Fibroblast of skin of left biceps (primary cell): Measurements from ENCODE around the gene TAF8.

Experiments
- DNase-seq, 2 experiments: peaks; one replicate each; pipeline ENCODE4 v3.0.0-alpha.2; 2013; ENCODE audit warnings: low read depth in 2 of 2

The TAF8 gene

GRCh38 chr6:42099340-42100028 is 49.2 kb downstream of the TAF8 start:
- peak in 1 of 2 experiments; percentile 21 for DNase-seq

GRCh38 chr6:42100029-42100901 is 49.9 kb downstream of the TAF8 start:
- DNase-seq: peak; percentile 23 to 32

GRCh38 chr6:42101186-42101657 is 50.9 kb downstream of the TAF8 start:
- no peak for DNase-seq

- DNase-seq: no peak
Measured at GRCh38 chr6:42103216-42103615, 52.9 kb downstream of the TAF8 start.

GRCh38 chr6:42103753-42104094 is 53.4 kb downstream of the TAF8 start:
- no peak for DNase-seq

GRCh38 chr6:42104095-42104803 is 53.9 kb downstream of the TAF8 start:
- no peak for DNase-seq

- no peak for DNase-seq
Measured at GRCh38 chr6:42104804-42105125, 54.4 kb downstream of the TAF8 start.

- no peak for DNase-seq
Measured at GRCh38 chr6:42105156-42105648, 54.9 kb downstream of the TAF8 start.

- DNase-seq: no peak
Measured at GRCh38 chr6:42105709-42106108, 55.4 kb downstream of the TAF8 start.

GRCh38 chr6:42106112-42107023 is 56.0 kb downstream of the TAF8 start:
- no peak for DNase-seq

- no peak for DNase-seq
Measured at GRCh38 chr6:42108071-42108470, 57.7 kb downstream of the TAF8 start.

GRCh38 chr6:42110683-42111082 is 60.4 kb downstream of the TAF8 start:
- no peak for DNase-seq

- DNase-seq: no peak
Measured at GRCh38 chr6:42112351-42112750, 62.0 kb downstream of the TAF8 start.

GRCh38 chr6:42113936-42114636 is 63.8 kb downstream of the TAF8 start:
- no peak for DNase-seq

GRCh38 chr6:42117843-42118161 is 67.5 kb downstream of the TAF8 start:
- DNase-seq: no peak

GRCh38 chr6:42118162-42119001 is 68.1 kb downstream of the TAF8 start:
- no peak for DNase-seq

GRCh38 chr6:42120895-42121865 is 70.9 kb downstream of the TAF8 start:
- no peak for DNase-seq

- DNase-seq: no peak
Measured at GRCh38 chr6:42123379-42124103, 73.2 kb downstream of the TAF8 start.
